GM18499 (cell line): Measurements from ENCODE around the gene ADD2.
"Not testable (repeated sequence)": the region's sequence is repeated elsewhere in the genome, so short reads cannot be mapped to it uniquely, and the experiment has no call there.

Source experiments
- ATAC-seq: cut with Tn5 transposase; IDR thresholded peaks from one replicate; pipeline ENCODE4 v1.9.1; 2021; ENCODE audit warnings: moderate number of reproducible peaks; ENCODE audit not compliant: insufficient read depth, unreplicated experiment

ADD2 gene

DNA sequence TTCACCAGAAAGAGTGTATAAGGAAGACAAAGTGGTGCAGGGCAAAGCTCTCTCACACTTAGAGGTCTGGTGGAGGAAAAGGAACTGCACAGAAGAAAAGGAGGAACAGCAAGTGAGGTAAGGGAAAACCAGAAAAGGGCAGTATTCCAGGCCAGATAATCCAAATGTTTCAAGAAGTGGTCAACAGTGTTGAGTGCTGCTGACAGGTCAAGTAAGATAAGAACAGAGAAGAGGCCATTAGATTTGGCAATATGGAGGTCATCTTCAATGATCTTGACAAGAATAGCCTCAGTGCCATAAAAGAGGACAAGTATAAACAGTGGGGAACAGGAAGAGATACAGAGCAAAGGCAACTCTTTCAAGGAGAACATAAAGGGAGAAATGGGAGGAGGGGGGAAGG, 15.0 kb downstream of the ADD2 start:
- ATAC-seq, result no peak

- ATAC-seq, result no peak
Observed at GRCh38 chr2:70752396-70752795, 15.6 kb downstream of the ADD2 start.

DNA sequence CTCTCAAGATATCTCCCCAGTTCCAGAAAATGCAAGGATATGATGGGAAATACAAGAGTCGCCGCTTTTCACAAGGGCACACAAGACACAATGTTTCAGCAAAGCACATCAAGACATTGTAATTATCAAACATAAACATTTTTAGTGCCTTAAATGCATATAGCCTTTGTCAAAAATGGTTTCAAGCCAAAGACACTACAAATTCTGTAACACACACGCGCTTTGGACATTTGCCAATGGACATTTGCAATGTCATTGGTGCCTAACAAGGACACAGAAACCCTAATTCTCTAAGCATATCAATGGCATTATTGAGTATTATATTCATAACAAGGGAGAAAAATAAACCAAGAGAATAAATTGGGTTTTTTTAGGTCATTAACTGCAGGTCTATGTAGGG, 16.1 kb downstream of the ADD2 start:
- ATAC-seq, result no peak

GRCh38 chr2:70750320-70750719, 17.7 kb downstream of the ADD2 start:
- ATAC-seq, result no peak

DNA sequence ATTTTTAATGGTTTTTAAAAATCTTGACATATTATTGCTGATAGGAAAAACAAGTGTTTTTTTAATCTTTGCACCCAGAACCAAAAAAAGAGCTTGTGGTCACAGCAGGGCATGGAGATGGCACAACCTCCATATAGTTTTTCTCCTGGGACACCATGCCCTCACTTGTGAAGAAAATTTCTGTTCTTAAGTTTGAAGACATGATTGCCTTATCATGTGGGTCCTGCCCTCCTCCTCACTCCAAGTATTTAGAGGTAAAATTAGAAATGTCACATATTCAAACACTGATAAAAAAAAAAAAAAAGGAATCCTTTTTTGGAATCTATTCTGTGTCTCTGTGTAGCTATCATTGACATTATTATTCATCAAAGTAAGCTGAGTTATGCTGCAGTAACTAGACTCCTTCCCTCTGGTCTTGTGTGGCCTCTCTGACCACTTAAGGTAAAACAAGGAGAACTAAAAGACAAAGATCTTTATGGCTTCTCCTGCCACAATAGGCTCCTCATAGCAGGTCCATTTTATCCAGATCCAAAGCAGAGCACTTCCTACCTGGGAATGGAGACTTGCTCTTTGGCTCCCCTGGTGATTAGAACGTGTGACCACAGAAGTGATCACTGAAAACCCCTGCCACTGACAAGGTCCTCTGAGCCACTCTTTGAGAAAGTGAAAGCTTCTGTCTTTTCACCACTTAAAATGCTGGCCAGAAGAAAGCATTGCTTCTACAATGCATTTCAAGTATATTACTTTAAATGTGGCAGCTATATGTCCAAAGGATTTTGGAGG, 19.8 kb downstream of the ADD2 start:
- ATAC-seq, result no peak

DNA sequence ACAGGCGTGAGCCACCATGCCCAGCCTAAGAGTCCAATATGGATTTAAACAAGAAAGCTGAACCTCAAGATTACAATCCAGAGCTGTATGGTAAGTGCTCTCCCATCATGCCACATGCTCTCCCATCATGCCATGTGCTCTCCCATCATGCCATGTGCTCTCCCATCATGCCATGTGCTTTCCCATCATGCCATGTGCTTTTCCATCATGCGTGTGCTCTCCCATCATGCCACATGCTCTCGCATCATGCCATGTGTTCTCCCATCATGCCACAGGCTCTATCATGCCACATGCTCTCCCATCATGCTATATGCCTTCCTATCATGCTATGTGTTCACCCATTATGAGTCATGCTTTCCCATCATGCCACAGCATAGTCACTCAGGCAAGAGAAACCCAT, 20.7 kb downstream of the ADD2 start:
- no peak for ATAC-seq

GRCh38 chr2:70746094-70746974, 21.7 kb downstream of the ADD2 start:
- no peak for ATAC-seq

GRCh38 chr2:70745276-70745825, 22.6 kb downstream of the ADD2 start:
- no peak for ATAC-seq

DNA sequence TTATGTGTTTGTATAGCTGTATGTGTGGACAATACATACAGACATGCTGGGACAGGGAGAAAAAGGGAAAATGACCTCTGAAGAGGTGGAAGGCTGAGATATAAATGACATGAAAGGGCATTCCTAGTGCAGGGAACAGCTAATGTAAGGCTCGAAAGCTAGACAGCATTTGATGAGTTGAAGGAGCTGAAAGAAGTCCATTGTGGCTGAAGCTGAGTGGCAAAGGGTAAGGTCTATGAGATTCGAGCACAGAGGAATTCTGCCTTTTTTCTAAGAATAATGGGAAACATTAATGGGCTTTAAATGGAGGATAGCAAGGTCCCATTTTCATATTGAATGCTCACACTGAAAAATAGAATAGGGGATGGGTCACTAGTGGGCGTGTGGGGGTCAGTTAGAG, 23.6 kb downstream of the ADD2 start:
- ATAC-seq, result no peak

DNA sequence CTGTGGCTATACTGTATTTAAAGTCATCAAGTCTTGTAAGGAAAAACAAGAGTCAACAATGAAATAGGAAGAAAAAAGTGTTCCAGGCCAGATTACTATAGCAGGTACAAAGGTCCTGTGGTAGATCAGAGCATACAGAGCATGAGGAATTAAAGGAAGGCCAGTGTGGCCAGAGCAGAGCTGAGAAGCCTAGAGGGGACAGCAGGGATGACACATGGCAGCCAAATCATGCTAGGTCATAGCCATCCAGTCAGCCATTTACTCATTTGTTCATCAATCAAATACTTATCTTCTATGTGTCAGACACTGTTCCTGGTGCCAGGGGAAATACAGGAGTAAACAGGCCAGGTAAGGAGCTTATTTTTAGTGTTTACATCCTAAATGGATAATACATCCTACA, 24.3 kb downstream of the ADD2 start:
- no peak for ATAC-seq

GRCh38 chr2:70743068-70743467, 24.9 kb downstream of the ADD2 start:
- ATAC-seq, result no peak

DNA sequence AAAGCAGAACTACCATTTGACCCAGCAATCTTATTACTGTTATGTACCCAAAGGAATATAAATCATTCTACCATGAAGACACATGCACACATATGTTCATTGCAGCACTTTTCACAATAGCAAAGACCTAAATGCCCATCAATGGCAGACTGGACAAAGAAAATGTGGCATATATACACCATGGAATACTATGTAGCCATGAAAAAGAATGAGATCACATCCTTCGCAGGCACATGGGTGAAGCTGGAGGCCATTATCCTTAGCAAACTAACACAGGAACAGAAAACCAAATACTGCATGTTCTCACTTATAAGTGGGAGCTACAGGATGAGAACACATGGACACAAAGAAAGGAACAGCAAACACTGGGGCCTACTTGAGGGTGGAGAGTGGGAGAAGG, 28.5 kb downstream of the ADD2 start:
- not testable (repeated sequence) for ATAC-seq

DNA sequence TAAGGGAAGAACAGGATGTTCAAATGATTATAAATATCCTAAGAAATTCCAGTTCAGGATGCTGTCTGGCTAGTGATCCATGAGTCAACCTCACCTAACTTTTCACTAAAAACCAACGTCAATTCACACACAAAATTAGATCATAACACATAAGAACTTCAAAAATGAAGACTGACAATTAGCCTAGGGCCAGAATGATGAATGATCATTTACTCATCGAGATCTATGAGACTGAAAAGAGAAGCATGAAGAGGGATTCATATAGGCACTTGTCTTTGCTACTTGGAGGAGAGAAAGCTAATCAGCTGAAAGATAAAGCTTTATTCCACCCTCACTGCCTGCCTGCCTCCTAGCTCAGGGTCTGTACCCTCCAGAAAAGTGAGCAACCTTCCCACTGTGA, 29.8 kb downstream of the ADD2 start:
- ATAC-seq, result no peak

DNA sequence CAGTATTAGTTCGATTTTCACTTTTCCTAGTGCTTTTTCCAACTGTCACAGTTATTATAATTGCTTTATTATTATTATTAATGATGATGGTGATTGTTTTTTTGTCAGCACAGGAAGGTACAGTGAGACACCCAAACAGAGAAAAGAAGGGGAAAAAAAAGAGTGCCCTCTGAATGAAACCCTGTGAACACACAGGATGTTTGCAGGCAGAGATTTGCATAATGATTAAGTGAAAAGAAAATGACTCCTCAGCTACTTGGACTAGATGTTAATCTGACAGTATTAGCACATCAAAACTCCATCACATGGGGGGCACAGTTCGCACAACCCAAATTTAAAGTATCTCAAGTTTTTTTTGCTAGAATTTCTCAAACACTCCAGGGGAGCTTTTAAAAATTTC, 32.9 kb downstream of the ADD2 start:
- ATAC-seq, result no peak

DNA sequence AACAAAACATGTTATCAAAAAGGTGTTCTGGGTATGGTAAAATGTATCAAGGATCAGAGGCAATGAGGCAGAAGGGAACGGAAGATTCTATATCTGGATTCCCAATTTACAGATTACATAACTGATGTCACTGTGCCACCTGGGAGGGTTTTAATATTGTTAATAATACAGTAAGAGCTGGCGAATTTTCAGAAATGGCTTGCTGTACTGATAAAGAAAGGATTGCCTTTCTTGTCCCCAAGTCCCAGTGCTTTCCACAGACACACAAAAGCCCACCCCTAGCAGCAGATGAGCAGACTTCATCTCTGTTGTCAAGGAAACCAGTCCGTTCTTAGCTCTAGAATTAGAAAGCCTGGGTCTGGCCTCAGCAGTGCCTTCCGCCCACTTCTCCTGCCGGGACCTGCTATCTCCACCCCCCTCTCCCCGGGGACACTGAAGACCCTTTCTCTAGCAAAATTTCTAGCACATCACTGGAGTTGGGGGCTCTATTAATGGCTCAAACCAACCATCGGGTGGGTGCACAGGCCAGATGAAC, 34.3 kb downstream of the ADD2 start:
- ATAC-seq, result no peak

- no peak for ATAC-seq
Observed at GRCh38 chr2:70732766-70733645, 35.0 kb downstream of the ADD2 start.

DNA sequence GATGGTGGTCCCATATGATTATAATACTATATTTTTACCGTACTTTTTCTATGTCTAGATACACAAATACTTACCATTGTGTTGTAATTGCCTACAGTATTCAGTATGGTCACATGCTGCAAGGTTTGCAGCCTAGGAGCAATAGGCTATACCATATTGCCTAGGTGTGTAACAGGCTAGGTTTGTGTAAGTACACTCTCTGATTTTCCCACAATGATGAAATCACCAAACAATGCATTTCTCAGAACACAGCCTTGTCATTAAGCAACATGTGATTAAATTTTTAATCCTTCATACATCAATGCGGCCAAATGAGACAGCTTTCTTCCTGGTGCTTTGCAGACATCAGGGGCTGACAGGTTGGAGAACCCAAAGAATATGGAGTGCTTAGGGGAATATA, 37.3 kb downstream of the ADD2 start:
- no peak for ATAC-seq

DNA sequence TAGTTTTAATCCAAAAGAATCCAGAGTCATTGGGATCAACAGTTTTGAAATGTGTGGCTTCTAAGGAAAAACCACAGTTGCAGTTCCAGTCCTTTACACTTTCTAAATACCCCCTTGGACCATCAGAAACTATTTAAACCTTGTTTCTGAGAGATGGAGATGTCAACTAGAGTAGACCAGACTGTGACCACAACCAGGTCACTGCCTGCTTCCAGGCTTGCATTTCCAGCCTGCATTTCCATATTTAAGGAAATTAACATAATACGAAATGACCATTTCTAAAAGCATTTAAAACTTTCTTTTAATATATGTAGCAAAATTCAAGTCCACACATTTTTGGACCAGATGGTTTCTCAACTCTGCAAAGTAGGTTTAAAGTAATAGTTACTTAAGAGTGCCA, 38.4 kb downstream of the ADD2 start:
- ATAC-seq, result no peak

DNA sequence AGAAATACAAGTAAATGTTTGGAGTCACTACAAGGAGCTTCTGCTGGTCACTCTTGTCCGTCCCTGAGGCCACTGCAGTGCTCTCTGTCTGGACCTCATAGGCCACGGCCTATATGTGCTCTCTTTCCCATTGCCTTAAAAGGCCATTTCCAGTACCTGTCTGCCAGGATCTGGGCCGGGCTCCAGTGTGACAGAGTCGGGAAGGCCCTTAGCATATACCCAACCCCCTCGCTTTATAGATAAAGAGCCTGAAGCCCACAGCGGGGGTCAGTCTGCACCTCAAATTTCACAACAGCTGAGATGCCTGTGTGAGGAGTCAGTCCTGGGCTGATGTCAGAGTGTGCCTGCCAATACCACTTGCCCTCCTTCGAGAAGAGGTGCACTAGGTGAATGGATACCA, 39.9 kb downstream of the ADD2 start:
- no peak for ATAC-seq
